Measurements from ENCODE around the gene KIAA1958.

GRCh38 chr9:112705768-112706427 lies 219.3 kb downstream of the KIAA1958 start:
- no peak for TF ChIP-seq CTCF (IDR thresholded peaks at IDR 0.05 in 4 of 5, conservative IDR thresholded peaks at IDR 0.05 in 1 of 5)
- TF ChIP-seq POLR2A (IDR thresholded peaks at IDR 0.05): no peak

Data from gastrocnemius medialis (tissue), 4 donors.